SU-DHL-6 (cell line): ENCODE data around the gene TLCD3A.
A peak's percentile ranks its signal among the peaks of the same experiment; 100 is the strongest.
"Not testable (repeated sequence)": the region's sequence is repeated elsewhere in the genome, so short reads cannot be mapped to it uniquely, and the experiment has no call there.

Source experiments
- H2AFZ ChIP-seq: fragments of 200-600 bp; sonication (generic); 2 replicates; pipeline ENCODE4 v1.6.1; 2014; ENCODE audit warnings: low read depth, mild to moderate bottlenecking, moderate library complexity, mixed read lengths, antibody characterized with exemption, low read length; ENCODE audit not compliant: severe bottlenecking
- H3F3A ChIP-seq: fragments of 200-600 bp; shearing (Covaris generic); 2 replicates; pipeline ENCODE4 v1.6.0; 2016; ENCODE audit warnings: antibody characterized with exemption, mild to moderate bottlenecking; ENCODE audit not compliant: insufficient read depth
- H3K27ac ChIP-seq: fragments of 200-600 bp; sonication (generic); 2 replicates; pipeline ENCODE4 v1.5.1; 2016; ENCODE audit warnings: low read depth, mild to moderate bottlenecking, low read length, moderate library complexity, mixed read lengths
- H3K27me3 ChIP-seq: fragments of 200-600 bp; sonication (generic), shearing (Covaris generic); 2 replicates; pipeline ENCODE4 v1.6.0; 2014; ENCODE audit warnings: mild to moderate bottlenecking, low read length
- H3K36me3 ChIP-seq: fragments of 200-600 bp; sonication (generic); 2 replicates; pipeline ENCODE4 v1.6.1; 2014; ENCODE audit warnings: mild to moderate bottlenecking, low read length, mixed read lengths
- H3K4me2 ChIP-seq: fragments of 300-600, 200-600 bp; shearing (Covaris generic), sonication (generic); 2 replicates; pipeline ENCODE4 v1.6.0; 2014; ENCODE audit warnings: low read length, low read depth, mild to moderate bottlenecking; ENCODE audit not compliant: poor library complexity, severe bottlenecking
- H3K4me3 ChIP-seq: fragments of 200-600 bp; sonication (generic); 2 replicates; pipeline ENCODE4 v1.5.1; 2014; ENCODE audit warnings: antibody characterized with exemption, low read length, mild to moderate bottlenecking, mixed read lengths; ENCODE audit not compliant: insufficient read depth, poor library complexity, severe bottlenecking
- H3K79me2 ChIP-seq: fragments of 200-600 bp; sonication (generic); 2 replicates; pipeline ENCODE4 v1.6.1; 2014; ENCODE audit warnings: mild to moderate bottlenecking, low read length, moderate library complexity; ENCODE audit not compliant: insufficient read depth
- H3K9ac ChIP-seq: fragments of 200-600 bp; sonication (generic); 2 replicates; pipeline ENCODE4 v1.7.0; 2014; ENCODE audit warnings: mild to moderate bottlenecking, low read length
- H3K9me2 ChIP-seq: fragments of 200-600 bp; sonication (generic); replicated peaks from 2 replicates; pipeline ENCODE4 v1.6.1; 2014; ENCODE audit warnings: low read length; ENCODE audit not compliant: insufficient read depth
- H3K9me3 ChIP-seq: fragments of 200-600 bp; sonication (generic); 2 replicates; pipeline ENCODE4 v1.6.1; 2014; ENCODE audit warnings: low read length, mixed read lengths; ENCODE audit not compliant: insufficient read depth
- H4K20me1 ChIP-seq: fragments of 200-600 bp; sonication (generic); 2 replicates; pipeline ENCODE4 v1.6.1; 2014; ENCODE audit warnings: low read depth, mild to moderate bottlenecking, antibody characterized with exemption, low read length, moderate library complexity, mixed read lengths
- CTCF ChIP-seq: fragments of 200-600 bp; sonication (generic); IDR thresholded peaks from one replicate; pipeline ENCODE4 v1.5.1; 2017; ENCODE audit warnings: antibody characterized with exemption, mild to moderate bottlenecking, low read length, moderate library complexity; ENCODE audit not compliant: insufficient read depth, poor library complexity, severe bottlenecking
- EZH2phosphoT487 ChIP-seq: fragments of 200-600 bp; sonication (generic), shearing (Covaris generic); conservative IDR thresholded peaks from 2 replicates; pipeline ENCODE4 v1.6.1; 2018; ENCODE audit warnings: mild to moderate bottlenecking, antibody characterized with exemption, low read length, moderate library complexity, mixed read lengths

TLCD3A gene

GRCh38 chr17:745406-745805 is 13.0 kb downstream of the TLCD3A start:
- Histone ChIP-seq H3F3A (peaks cover 30% of the 10 kb centered on the region), H3K79me2 (peaks cover 61% of the 10 kb centered on the region), H3K4me2 (no peak overlapping the region), H3K36me3 (peaks cover 10% of the 10 kb centered on the region), H4K20me1 (peaks cover 14% of the 10 kb centered on the region), H3K9me2 (no peaks in the 10 kb centered on the region), H3K27ac (no peak overlapping the region), H2AFZ (no peak overlapping the region), H3K9ac (no peak overlapping the region), H3K4me3 (no peak overlapping the region), H3K9me3 (no peaks in the 10 kb centered on the region), H3K27me3 (no peaks in the 10 kb centered on the region)
- TF ChIP-seq CTCF: no peak

- no peak overlapping the region for H3K4me3 ChIP-seq
- H2AFZ ChIP-seq: no peak overlapping the region
- H3K9ac ChIP-seq: no peak overlapping the region
- H3K9me3 ChIP-seq: no peaks in the 10 kb centered on the region
- no peak overlapping the region for H3K27ac ChIP-seq
- TF ChIP-seq CTCF (no peak), EZH2phosphoT487 (no peak)
- no peaks in the 10 kb centered on the region for H3K9me2 ChIP-seq
- no peaks in the 10 kb centered on the region for H3K27me3 ChIP-seq
- H3K79me2 ChIP-seq: peaks cover 69% of the 10 kb centered on the region
- H4K20me1 ChIP-seq: peaks cover 14% of the 10 kb centered on the region
- H3K36me3 ChIP-seq: peaks cover 10% of the 10 kb centered on the region
- peaks cover 22% of the 10 kb centered on the region for H3F3A ChIP-seq
- no peak overlapping the region for H3K4me2 ChIP-seq
Observed at GRCh38 chr17:746181-746580, 13.8 kb downstream of the TLCD3A start.

- no peak overlapping the region for H3K4me2 ChIP-seq
- H3K27ac ChIP-seq: no peak overlapping the region
- peaks cover 10% of the 10 kb centered on the region for H3K36me3 ChIP-seq
- H3K9me3 ChIP-seq: no peaks in the 10 kb centered on the region
- peaks cover 77% of the 10 kb centered on the region for H3K79me2 ChIP-seq
- H3K9ac ChIP-seq: no peak overlapping the region
- peaks cover 14% of the 10 kb centered on the region for H4K20me1 ChIP-seq
- H3K9me2 ChIP-seq: no peaks in the 10 kb centered on the region
- TF ChIP-seq EZH2phosphoT487 (no peak), CTCF (no peak)
- no peak overlapping the region for H2AFZ ChIP-seq
- H3F3A ChIP-seq: peaks cover 16% of the 10 kb centered on the region
- H3K4me3 ChIP-seq: no peak overlapping the region
- H3K27me3 ChIP-seq: no peaks in the 10 kb centered on the region
Observed at GRCh38 chr17:746783-747629, 14.6 kb downstream of the TLCD3A start.

GRCh38 chr17:748604-749003 is 16.2 kb downstream of the TLCD3A start:
- H3K4me2 ChIP-seq, H3F3A ChIP-seq, H3K4me3 ChIP-seq, H3K9me2 ChIP-seq, H3K9ac ChIP-seq, H3K9me3 ChIP-seq, H3K27me3 ChIP-seq, H3K36me3 ChIP-seq, H3K27ac ChIP-seq, H2AFZ ChIP-seq: not testable (repeated sequence)
- H4K20me1 ChIP-seq: peaks cover 10% of the 10 kb centered on the region
- H3K79me2 ChIP-seq: peaks cover 77% of the 10 kb centered on the region

- peak overlapping the region; percentile 91 for H3K4me3 ChIP-seq
- not testable (repeated sequence) for H3K36me3 ChIP-seq, H3K27ac ChIP-seq, H3K9me2 ChIP-seq, H2AFZ ChIP-seq, H3K27me3 ChIP-seq, H4K20me1 ChIP-seq, H3K9me3 ChIP-seq
- H3K9ac ChIP-seq: peak overlapping the region; percentile 98; the same call in 1 of the 2 replicates
- H3F3A ChIP-seq: peaks cover 11% of the 10 kb centered on the region
- peak overlapping the region; percentile 95 for H3K4me2 ChIP-seq
- peaks cover 70% of the 10 kb centered on the region for H3K79me2 ChIP-seq
Observed at GRCh38 chr17:749359-749758, 17.0 kb downstream of the TLCD3A start.
